ENCODE measurements around the gene ISG15. TPM values are rescaled to one million over a fixed set of nuclear protein-coding genes. Genes with fewer than 3 reads are reported as not detected.

The ISG15 gene
- total RNA-seq, 1 experiment from 2014 or later: 140 TPM

DNA sequence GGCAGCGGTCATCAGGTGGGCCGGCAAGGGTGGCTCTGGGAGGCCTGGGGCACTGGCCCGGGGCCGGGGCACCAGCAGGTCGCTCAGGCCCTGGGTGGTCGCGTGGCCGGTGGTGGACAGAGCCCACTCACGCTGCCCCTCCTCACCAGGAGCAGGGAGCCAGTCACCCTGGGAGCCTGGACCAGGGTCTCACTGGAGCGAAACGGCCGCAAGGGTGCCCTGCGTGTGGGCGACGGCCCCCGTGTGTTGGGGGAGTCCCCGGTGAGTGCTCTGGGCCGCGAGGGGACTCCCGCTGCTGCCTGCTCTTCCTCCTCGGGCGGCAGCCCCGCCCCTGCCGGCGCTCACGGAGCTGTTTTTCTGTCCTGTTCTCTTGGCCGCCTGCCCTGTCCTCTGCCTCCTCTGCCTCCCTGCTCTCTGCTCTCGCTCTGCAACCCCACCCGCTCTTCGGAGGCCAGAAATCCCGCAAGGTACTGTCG, 37.3 kb downstream of the ISG15 start:
- Histone ChIP-seq H3K4me3 (replicated peaks in 1 of 2; ENCODE audit: low read depth in 1 of 2, low read length in 2 of 2) (no peak overlapping the region), H4K20me1 (ENCODE audit: insufficient read depth) (no peaks in the 10 kb centered on the region), H3K9me2 (ENCODE audit: insufficient read depth) (no peaks in the 10 kb centered on the region), H3K79me2 (ENCODE audit: insufficient read depth, low read length) (no peaks in the 10 kb centered on the region), H3K9ac (ENCODE audit: low read length) (no peak overlapping the region), H3K27me3 (ENCODE audit: insufficient read depth, low read length) (no peaks in the 10 kb centered on the region), H3K4me1 (ENCODE audit: control insufficient read depth in 1 of 2, insufficient read depth in 2 of 2, low read length in 2 of 2) (no peaks in the 10 kb centered on the region), H3K27ac (ENCODE audit: low read depth, low read length) (no peak overlapping the region), H3K9me3 (ENCODE audit: control insufficient read depth in 1 of 2, insufficient read depth in 1 of 2, low read depth in 1 of 2, low read length in 2 of 2) (no peaks in the 10 kb centered on the region), H2AFZ (ENCODE audit: low read depth, low read length, poor library complexity, severe bottlenecking) (no peak overlapping the region), H3K4me2 (ENCODE audit: low read length) (no peak overlapping the region), H3K36me3 (ENCODE audit: control insufficient read depth in 1 of 2, insufficient read depth in 2 of 2, low read length in 2 of 2) (peaks cover 21 to 26% of the 10 kb centered on the region in 2 experiments; a peak in 3 of 4 replicates)
- no peak for DNase-seq (ENCODE audit: low read depth, low spot score)
- ChIA-PET RAD21 (ENCODE audit: low non-redundant PET in 1 of 2, low total read pairs in 2 of 2, uncharacterized antibody in 2 of 2, unreplicated experiment in 2 of 2) (no interaction called here), CTCF (no interaction called here), POLR2A (no interaction called here)
- no peak for ATAC-seq
- intact Hi-C loops (cut with micrococcal nuclease): no loop called here
- BruUV-seq (replicated peaks): no TSS peak
- no peak for TF ChIP-seq SRF (IDR thresholded peaks at IDR 0.05; ENCODE audit: low read depth)
- TF ChIP-seq EZH2 (IDR thresholded peaks at IDR 0.05): no peak
- no peak for TF ChIP-seq SIN3A (IDR thresholded peaks at IDR 0.05; ENCODE audit: low read depth)
- TF ChIP-seq, protein P1, sequence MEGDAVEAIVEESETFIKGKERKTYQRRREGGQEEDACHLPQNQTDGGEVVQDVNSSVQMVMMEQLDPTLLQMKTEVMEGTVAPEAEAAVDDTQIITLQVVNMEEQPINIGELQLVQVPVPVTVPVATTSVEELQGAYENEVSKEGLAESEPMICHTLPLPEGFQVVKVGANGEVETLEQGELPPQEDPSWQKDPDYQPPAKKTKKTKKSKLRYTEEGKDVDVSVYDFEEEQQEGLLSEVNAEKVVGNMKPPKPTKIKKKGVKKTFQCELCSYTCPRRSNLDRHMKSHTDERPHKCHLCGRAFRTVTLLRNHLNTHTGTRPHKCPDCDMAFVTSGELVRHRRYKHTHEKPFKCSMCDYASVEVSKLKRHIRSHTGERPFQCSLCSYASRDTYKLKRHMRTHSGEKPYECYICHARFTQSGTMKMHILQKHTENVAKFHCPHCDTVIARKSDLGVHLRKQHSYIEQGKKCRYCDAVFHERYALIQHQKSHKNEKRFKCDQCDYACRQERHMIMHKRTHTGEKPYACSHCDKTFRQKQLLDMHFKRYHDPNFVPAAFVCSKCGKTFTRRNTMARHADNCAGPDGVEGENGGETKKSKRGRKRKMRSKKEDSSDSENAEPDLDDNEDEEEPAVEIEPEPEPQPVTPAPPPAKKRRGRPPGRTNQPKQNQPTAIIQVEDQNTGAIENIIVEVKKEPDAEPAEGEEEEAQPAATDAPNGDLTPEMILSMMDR (IDR thresholded peaks at IDR 0.05 in 2 of 3, conservative IDR thresholded peaks at IDR 0.05 in 1 of 3; ENCODE audit: borderline replicate concordance in 1 of 3, insufficient read depth in 1 of 3, low read depth in 2 of 3, low read length in 2 of 3): no peak
- TF ChIP-seq ZNF274 (IDR thresholded peaks at IDR 0.05; ENCODE audit: low read depth, low read length): no peak
- no peak for TF ChIP-seq ZFX (IDR thresholded peaks at IDR 0.05)
- TF ChIP-seq, protein P2, sequence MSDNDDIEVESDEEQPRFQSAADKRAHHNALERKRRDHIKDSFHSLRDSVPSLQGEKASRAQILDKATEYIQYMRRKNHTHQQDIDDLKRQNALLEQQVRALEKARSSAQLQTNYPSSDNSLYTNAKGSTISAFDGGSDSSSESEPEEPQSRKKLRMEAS (IDR thresholded peaks at IDR 0.05): no peak
- TF ChIP-seq CEBPB (IDR thresholded peaks at IDR 0.05; ENCODE audit: low read depth): no peak
- no peak for TF ChIP-seq RAD21 (IDR thresholded peaks at IDR 0.05; ENCODE audit: low read depth)
- TF ChIP-seq, protein P3, sequence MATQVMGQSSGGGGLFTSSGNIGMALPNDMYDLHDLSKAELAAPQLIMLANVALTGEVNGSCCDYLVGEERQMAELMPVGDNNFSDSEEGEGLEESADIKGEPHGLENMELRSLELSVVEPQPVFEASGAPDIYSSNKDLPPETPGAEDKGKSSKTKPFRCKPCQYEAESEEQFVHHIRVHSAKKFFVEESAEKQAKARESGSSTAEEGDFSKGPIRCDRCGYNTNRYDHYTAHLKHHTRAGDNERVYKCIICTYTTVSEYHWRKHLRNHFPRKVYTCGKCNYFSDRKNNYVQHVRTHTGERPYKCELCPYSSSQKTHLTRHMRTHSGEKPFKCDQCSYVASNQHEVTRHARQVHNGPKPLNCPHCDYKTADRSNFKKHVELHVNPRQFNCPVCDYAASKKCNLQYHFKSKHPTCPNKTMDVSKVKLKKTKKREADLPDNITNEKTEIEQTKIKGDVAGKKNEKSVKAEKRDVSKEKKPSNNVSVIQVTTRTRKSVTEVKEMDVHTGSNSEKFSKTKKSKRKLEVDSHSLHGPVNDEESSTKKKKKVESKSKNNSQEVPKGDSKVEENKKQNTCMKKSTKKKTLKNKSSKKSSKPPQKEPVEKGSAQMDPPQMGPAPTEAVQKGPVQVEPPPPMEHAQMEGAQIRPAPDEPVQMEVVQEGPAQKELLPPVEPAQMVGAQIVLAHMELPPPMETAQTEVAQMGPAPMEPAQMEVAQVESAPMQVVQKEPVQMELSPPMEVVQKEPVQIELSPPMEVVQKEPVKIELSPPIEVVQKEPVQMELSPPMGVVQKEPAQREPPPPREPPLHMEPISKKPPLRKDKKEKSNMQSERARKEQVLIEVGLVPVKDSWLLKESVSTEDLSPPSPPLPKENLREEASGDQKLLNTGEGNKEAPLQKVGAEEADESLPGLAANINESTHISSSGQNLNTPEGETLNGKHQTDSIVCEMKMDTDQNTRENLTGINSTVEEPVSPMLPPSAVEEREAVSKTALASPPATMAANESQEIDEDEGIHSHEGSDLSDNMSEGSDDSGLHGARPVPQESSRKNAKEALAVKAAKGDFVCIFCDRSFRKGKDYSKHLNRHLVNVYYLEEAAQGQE (IDR thresholded peaks at IDR 0.05; ENCODE audit: low read depth): no peak
- no peak for TF ChIP-seq POLR2A (IDR thresholded peaks at IDR 0.05; ENCODE audit: borderline replicate concordance, extremely low read depth, insufficient read depth, insufficient read length)
- TF ChIP-seq CBX3 (IDR thresholded peaks at IDR 0.05; ENCODE audit: low read depth): no peak
- no peak for TF ChIP-seq TCF7L2 (IDR thresholded peaks at IDR 0.05; ENCODE audit: borderline replicate concordance, extremely low read depth, insufficient read depth, insufficient read length)
- TF ChIP-seq POLR2AphosphoS5 (IDR thresholded peaks at IDR 0.05; ENCODE audit: low read depth, low read length): no peak
